ENCODE results near the gene COG6.
A peak's percentile ranks its signal among the peaks of the same experiment; 100 is the strongest.

COG6 gene

DNA sequence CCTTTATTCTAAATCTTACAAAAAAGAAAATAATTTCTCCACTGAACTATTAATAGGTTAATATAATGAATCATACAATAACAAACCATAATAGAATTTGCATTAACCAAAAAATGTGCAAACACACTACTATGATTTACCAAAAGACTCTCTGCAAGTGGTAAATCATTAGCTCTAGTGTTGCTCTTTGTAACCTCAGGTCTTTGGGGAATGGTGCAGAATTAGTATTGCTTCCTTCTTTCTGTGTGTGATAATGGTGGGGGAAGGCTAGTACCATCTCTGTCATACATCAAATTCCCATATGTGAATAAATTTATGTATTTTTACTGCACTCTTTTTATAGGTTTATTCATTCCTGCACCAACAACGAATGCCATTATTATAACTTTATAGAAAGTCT lies 105.1 kb downstream of the COG6 start:
- TF ChIP-seq, protein P1, sequence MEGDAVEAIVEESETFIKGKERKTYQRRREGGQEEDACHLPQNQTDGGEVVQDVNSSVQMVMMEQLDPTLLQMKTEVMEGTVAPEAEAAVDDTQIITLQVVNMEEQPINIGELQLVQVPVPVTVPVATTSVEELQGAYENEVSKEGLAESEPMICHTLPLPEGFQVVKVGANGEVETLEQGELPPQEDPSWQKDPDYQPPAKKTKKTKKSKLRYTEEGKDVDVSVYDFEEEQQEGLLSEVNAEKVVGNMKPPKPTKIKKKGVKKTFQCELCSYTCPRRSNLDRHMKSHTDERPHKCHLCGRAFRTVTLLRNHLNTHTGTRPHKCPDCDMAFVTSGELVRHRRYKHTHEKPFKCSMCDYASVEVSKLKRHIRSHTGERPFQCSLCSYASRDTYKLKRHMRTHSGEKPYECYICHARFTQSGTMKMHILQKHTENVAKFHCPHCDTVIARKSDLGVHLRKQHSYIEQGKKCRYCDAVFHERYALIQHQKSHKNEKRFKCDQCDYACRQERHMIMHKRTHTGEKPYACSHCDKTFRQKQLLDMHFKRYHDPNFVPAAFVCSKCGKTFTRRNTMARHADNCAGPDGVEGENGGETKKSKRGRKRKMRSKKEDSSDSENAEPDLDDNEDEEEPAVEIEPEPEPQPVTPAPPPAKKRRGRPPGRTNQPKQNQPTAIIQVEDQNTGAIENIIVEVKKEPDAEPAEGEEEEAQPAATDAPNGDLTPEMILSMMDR (IDR thresholded peaks at IDR 0.05; ENCODE audit: low read depth, low read length, missing control alignments): no peak
- H3K4me3 ChIP-seq (ENCODE audit: low read depth, low read length): no peak overlapping the region
- no peak for DNase-seq (ENCODE audit: low read depth)
- in situ Hi-C loops (cut with HindIII; ENCODE audit: low sequenced_read_pairs): no loop called here

DNA sequence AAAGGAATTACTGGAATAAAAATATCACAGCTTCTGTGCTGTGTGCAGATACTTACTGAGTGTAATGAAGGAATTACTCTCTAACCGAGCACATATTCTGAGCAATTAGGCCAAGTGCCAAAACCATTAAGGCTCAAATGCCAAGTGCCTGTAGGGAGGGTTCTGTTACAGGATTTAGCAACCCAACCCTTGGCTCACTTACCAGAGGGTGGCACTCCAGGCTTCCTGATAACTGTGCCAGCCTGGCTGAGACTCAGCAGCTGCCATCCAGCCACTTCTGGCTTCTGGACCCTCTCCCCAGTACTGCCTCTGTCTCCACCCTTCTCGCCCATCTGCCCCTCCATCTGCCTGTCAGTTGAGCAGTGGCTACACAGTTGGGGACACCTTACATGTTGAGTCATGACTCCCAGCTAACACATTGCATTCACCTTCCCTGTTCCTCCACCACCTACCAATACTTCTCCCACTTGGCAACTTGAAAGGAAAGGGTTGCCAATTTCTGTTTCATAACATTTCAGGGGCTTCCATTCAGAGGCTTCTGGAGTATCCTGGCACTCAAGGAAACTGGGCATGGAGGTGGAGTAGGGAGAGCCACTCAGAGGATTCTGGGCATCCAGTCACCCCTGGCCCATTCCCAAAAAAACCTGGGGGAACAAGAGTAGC lies 110.5 kb downstream of the COG6 start:
- peak; percentile 57 for DNase-seq (ENCODE audit: low read depth)
- in situ Hi-C loops (cut with HindIII; ENCODE audit: low sequenced_read_pairs): no loop called here
- TF ChIP-seq, protein P1 (IDR thresholded peaks at IDR 0.05; ENCODE audit: low read depth, low read length, missing control alignments): no peak
- H3K4me3 ChIP-seq (ENCODE audit: low read depth, low read length): no peak overlapping the region

DNA sequence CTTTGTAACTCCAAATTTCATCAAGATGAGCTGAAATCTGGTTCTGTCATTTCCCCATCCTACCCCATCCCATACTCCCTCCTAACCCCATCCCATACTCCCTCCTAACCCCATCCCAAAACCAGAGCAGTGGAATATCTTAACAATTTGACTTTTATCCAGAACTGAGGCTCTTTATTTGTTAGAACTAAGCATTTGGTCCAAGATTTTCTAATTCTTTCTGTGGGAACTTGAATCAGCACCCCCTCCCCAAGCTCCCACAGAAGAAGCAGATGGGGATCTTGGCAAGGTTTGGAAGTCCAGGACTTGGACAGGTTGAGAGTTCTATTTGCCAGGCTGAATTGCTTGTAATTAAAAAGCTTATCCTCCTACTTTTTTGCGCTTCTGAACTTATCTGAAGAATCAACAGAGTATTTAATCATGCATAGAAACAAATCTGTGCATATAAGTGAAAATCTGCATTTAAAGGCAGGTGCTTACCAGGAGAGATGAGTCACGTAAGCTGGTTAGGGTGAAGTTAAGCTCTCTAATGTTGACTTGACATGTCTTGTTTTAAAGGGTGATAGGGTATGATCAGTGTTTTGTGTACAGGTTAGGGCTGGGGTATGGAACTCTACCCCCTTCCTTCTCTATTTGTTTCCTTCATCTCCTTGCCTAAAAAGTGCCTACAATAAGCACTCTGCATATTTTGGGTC lies 111.1 kb downstream of the COG6 start:
- no peak overlapping the region for H3K4me3 ChIP-seq (ENCODE audit: low read depth, low read length)
- no peak for DNase-seq (ENCODE audit: low read depth)
- in situ Hi-C loops (cut with HindIII; ENCODE audit: low sequenced_read_pairs): no loop called here
- TF ChIP-seq, protein P1 (IDR thresholded peaks at IDR 0.05; ENCODE audit: low read depth, low read length, missing control alignments): no peak

DNA sequence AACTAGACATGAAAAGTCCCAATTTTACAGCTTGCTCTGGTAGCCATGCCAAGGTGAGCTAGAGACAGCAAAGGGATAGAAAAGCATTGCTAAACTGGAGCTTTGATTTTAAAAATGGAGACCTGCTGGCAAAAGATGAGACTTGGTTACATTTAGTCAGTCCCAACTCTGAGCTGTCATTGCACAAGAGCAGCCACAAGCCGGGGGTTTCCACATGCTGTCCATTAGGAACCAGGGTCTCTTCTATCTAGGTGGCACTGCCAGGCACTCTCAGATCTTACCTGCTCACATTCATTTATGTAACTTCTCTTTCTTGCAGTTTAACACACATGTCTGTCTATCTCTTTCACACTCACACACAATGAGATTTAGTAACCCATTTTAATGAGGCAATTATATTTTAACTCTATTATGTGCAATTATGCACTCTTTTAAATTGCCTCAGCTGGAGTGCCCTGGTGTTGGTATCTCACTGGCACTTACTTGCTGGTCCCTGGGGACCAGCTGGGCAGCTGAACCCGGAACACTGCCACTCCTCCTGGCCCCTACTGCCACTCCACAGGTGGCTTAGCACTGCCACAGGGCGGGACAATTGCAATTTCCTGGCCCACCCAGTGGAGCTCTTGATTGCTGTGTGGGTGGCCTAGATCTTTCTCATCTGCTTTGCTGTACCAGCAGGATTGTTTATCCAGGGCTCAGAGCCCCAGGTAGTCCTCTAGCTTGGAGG lies 112.5 kb downstream of the COG6 start:
- in situ Hi-C loops (cut with HindIII; ENCODE audit: low sequenced_read_pairs): no loop called here
- TF ChIP-seq, protein P1 (IDR thresholded peaks at IDR 0.05; ENCODE audit: low read depth, low read length, missing control alignments): no peak
- DNase-seq (ENCODE audit: low read depth): no peak
- no peak overlapping the region for H3K4me3 ChIP-seq (ENCODE audit: low read depth, low read length)

DNA sequence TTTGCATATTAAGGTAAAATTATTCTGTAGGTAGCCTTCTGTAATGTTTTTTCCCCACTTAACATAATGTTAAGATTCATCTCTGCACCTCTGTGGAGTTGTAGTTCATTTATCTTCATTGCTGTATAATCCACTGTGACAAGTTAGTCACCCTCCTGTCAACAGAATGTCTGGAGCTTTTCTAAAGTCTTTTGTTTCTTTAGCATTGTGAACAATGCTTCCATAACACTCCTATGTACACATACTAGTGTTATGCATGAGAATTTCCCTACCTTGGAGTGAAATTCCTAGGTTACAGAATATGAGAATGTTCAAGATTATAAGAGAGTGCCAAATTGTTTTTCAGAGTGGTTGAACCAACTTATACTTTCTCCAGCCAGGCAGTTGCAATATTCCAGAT lies 113.5 kb downstream of the COG6 start:
- in situ Hi-C loops (cut with HindIII; ENCODE audit: low sequenced_read_pairs): no loop called here
- no peak for DNase-seq (ENCODE audit: low read depth)
- no peak overlapping the region for H3K4me3 ChIP-seq (ENCODE audit: low read depth, low read length)
- TF ChIP-seq, protein P1 (IDR thresholded peaks at IDR 0.05; ENCODE audit: low read depth, low read length, missing control alignments): no peak

DNA sequence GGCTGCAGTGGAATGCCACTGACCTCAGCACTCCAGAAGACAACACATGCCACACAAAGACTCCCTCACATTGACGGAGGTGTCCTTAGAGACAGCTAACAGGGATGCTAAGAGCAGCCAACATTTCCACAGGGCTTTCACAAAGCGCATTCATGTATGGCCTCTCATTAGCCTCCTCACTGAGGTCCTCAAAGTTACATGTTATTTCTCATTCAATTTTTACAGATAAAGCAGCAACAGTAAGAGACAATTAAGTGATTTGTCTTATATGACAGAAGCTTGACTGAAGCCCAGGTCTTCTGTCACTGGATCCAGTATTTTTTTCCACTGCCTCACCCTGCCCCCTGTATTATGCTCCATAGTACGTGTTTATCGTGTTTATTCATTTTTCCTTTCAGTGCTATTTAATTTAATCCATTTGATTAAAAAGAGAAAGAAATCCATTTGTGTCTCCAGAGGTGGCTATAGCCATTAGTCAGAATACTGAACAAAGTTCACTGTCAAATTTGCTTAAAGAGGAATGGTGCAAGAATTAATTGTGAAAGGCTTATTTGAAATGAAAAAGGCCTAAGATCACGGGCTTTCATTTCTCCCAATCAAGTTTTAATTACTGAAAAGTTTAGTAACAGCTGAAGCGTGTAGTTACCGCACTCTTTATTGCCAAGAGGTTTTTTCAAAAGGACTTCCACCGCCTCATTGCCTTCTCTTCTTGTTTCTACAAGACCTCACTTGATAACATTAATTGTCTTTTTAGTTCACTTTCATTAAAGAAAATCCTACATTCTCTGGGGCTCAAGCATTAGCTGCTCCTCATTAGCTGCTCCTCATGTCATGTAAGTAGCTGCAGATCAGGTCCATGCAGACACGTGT lies 115.0 kb downstream of the COG6 start:
- in situ Hi-C loops (cut with HindIII; ENCODE audit: low sequenced_read_pairs): no loop called here
- no peak for DNase-seq (ENCODE audit: low read depth)
- H3K4me3 ChIP-seq (ENCODE audit: low read depth, low read length): no peak overlapping the region
- TF ChIP-seq, protein P1 (IDR thresholded peaks at IDR 0.05; ENCODE audit: low read depth, low read length, missing control alignments): no peak
